AG04450 (cell line): ENCODE data around the gene DESI1. TPM values are rescaled to one million over a fixed set of nuclear protein-coding genes. Genes with fewer than 3 reads are reported as not detected.

ENCODE experiments used
- CTCF ChIA-PET: fragments of 300-600, 350-600 bp; formaldehyde crosslinking; extraction: SDS; loops from one replicate; lab custom pipeline; 2022; ENCODE audit warnings: antibody characterized with exemption, inconsistent platforms; lab: Charles Lee
- POLR2A ChIA-PET: fragments of 350-600 bp; formaldehyde crosslinking; extraction: SDS; loops from one replicate; lab custom pipeline; 2021; ENCODE audit warnings: antibody characterized with exemption, inconsistent platforms; lab: Yijun Ruan, JAX
- DNase-seq: peaks from one replicate; pipeline ENCODE4 v3.0.0-alpha.2; 2011; ENCODE audit warnings: low read depth, low spot score
- H3K27ac ChIP-seq: one replicate; pipeline ENCODE4 v1.5.1; 2012; ENCODE audit warnings: low read depth, low read length, control low read depth
- H3K27me3 ChIP-seq: one replicate; pipeline ENCODE4 v1.6.0; 2012; ENCODE audit warnings: low read length; ENCODE audit not compliant: control insufficient read depth, insufficient read depth
- H3K4me3 ChIP-seq: 2 replicates; pipeline ENCODE4 v1.5.1; 2011; ENCODE audit warnings: mild to moderate bottlenecking, low read depth, low read length, control low read depth
- H3K9me3 ChIP-seq: 2 replicates; pipeline ENCODE4 v1.5.1; 2012; ENCODE audit warnings: low read length; ENCODE audit not compliant: control insufficient read depth, insufficient read depth
- polyA plus RNA-seq: library from polyadenylated mRNA; depleted of rRNA; stranded (reverse); fragments of >200 nt; gene quantifications from 2 replicates; pipeline ENCODE4 v1.2.3, GENCODE V29; 2011
- TF ChIP-seq, protein P1 (sequence below): IDR thresholded peaks from 2 replicates; pipeline ENCODE4 v1.5.1; 2011; ENCODE audit warnings: low read depth, low read length, control low read depth, inconsistent platforms

DESI1 gene
- polyA plus RNA-seq, 1 experiment: 22.3 TPM

DNA sequence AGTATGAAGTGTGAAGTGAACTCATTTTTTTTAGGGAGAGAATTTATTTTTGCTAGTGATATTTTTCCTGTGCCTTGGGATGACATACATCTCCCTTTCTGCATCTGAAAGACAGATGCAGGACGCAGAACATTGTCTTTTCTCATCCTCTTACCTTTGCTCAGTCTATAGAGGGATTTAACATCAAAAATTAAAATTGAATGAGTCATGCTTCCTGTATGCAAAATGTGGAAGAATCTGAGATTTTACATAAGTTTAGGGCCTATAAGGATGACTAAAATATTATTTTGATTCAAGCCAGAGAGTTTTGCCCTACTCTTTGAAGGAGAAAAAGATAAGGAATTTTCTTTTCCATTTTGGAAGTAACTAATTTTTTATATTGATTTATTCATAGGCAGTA is 27.6 kb upstream of the DESI1 start:
- no peaks in the 10 kb centered on the region for H3K27me3 ChIP-seq
- TF ChIP-seq, protein P1, sequence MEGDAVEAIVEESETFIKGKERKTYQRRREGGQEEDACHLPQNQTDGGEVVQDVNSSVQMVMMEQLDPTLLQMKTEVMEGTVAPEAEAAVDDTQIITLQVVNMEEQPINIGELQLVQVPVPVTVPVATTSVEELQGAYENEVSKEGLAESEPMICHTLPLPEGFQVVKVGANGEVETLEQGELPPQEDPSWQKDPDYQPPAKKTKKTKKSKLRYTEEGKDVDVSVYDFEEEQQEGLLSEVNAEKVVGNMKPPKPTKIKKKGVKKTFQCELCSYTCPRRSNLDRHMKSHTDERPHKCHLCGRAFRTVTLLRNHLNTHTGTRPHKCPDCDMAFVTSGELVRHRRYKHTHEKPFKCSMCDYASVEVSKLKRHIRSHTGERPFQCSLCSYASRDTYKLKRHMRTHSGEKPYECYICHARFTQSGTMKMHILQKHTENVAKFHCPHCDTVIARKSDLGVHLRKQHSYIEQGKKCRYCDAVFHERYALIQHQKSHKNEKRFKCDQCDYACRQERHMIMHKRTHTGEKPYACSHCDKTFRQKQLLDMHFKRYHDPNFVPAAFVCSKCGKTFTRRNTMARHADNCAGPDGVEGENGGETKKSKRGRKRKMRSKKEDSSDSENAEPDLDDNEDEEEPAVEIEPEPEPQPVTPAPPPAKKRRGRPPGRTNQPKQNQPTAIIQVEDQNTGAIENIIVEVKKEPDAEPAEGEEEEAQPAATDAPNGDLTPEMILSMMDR: no peak
- no peak overlapping the region for H3K4me3 ChIP-seq
- H3K9me3 ChIP-seq: no peaks in the 10 kb centered on the region
- CTCF ChIA-PET: interaction anchor here (1.1 to 1.5 kb wide), 2 partner anchors 18 to 49 kb away, joined by 3 to 7 read pairs; no protein-coding TSS in a partner anchor
- DNase-seq: no peak
- POLR2A ChIA-PET: no interaction called here
- no peak overlapping the region for H3K27ac ChIP-seq

DNA sequence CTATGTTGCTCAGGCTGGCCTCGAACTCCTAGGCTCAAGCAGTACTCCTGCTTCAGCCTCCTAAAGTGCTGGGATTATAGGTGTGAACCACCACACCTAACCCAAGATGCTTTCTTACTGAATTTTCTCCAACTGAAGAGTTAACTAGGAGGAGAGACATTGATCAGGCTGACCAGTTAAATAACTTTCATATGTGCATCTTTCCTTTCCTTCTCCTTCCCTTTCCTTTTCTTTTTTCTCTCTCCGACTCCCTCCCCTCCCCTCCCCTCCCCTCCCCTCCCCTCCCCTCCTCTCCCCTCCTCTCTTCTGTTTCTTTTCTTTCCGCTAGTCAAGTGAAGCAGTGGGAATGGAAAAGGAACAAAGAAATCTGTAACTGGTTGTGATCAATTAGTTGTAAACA is 26.9 kb upstream of the DESI1 start:
- no peaks in the 10 kb centered on the region for H3K27me3 ChIP-seq
- TF ChIP-seq, protein P1: no peak
- DNase-seq: no peak
- ChIA-PET POLR2A (no interaction called here), CTCF (interaction anchor here (1.5 kb wide), 1 partner anchor 19 kb away, joined by 7 read pairs; no protein-coding TSS in a partner anchor)
- no peak overlapping the region for H3K27ac ChIP-seq
- no peaks in the 10 kb centered on the region for H3K9me3 ChIP-seq
- H3K4me3 ChIP-seq: no peak overlapping the region

DNA sequence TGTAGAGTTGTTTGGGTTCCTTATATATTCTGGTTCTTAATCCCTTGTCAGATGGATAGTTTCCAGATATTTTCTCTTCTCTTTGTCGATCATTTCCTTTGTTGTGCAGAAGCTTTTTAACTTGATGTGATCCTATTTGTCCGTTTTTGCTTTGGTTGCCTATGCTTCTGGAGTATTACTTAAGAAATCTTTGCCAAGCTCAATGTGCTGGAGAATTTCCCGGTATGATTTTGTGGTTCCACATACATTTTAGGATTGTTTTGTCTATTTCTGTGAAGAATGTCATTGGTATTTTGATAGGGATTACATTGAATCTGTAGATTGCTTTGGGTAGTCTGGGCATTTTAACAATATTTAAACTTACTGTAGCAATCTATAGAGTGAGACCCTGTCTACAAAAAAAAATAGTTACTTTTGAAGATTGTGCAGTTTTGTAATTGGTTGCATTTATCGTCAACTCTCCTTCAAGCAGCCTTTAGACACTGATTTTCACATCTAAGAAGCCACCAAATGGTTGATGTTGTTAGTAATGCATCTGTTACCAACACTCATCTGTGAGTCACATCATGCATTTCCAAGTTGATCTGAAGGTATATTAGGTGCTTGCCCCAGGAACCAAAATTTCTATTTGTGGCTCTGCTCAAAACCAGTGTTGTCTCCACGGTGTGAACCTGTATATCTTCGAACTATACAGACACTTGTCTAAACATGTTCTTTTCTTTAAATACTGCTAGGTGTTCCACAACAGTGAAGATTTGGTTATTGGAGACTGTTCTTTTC is 21.7 kb upstream of the DESI1 start:
- DNase-seq: no peak
- ChIA-PET CTCF (no interaction called here), POLR2A (interaction anchor here (0.7 kb wide), 1 partner anchor 21 kb away, joined by 3 read pairs; no protein-coding TSS in a partner anchor)
- TF ChIP-seq, protein P1: no peak
- no peak overlapping the region for H3K27ac ChIP-seq
- no peaks in the 10 kb centered on the region for H3K9me3 ChIP-seq
- no peaks in the 10 kb centered on the region for H3K27me3 ChIP-seq
- H3K4me3 ChIP-seq: no peak overlapping the region

DNA sequence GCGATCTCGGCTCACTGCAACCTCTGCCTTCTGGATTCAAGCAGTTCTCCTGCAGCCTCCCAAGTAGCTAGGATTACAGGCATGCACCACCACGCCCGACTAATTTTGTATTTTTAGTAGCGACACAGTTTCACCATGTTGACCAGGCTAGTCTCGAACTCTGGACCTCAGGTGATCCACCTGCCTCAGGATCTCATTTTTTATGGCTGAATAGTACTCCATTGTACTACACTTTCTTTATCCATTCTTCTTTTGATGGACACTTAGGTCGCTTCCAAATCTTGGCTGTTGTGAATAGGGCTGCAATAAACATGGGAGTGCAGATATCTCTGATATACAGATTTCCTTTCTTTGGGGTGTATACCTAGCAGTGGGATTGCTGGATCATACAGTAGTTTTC is 21.0 kb upstream of the DESI1 start:
- Histone ChIP-seq H3K9me3 (no peaks in the 10 kb centered on the region), H3K27ac (no peak overlapping the region), H3K4me3 (no peak overlapping the region), H3K27me3 (no peaks in the 10 kb centered on the region)
- ChIA-PET POLR2A (interaction anchor here (0.7 kb wide), 1 partner anchor 20 kb away, joined by 3 read pairs; no protein-coding TSS in a partner anchor), CTCF (no interaction called here)
- TF ChIP-seq, protein P1: no peak
- no peak for DNase-seq

DNA sequence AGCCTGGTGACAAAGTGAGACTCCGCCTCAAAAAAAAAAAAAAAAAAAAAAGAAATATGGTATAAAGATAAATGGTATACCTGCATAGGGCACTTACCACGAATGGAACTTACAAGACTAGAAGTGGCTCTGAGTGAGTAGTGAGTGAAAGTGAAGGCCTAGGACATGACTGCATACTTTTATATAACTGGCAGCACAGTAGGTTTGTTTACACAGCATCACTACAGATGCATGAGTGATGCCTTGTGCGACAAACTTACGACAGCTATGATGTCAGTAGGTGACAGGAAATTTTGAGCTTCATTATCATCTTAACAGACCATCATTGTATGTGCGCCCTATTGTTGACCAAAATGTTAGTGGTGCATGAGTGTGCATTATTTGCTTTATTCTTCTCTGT is 17.9 kb upstream of the DESI1 start:
- no peak overlapping the region for H3K27ac ChIP-seq
- TF ChIP-seq, protein P1: no peak
- no peak for DNase-seq
- H3K27me3 ChIP-seq: no peaks in the 10 kb centered on the region
- ChIA-PET CTCF (interaction anchor here (0.6 kb wide), 1 partner anchor 58 kb away, joined by 3 read pairs; no protein-coding TSS in a partner anchor), POLR2A (no interaction called here)
- no peak overlapping the region for H3K4me3 ChIP-seq
- H3K9me3 ChIP-seq: no peaks in the 10 kb centered on the region
